GM10266 (cell line): Measurements from ENCODE around the gene DPPA4.
"Not testable (repeated sequence)": the region's sequence is repeated elsewhere in the genome, so short reads cannot be mapped to it uniquely, and the experiment has no call there.

Experiments
- DNase-seq: peaks from one replicate; pipeline ENCODE4 v3.0.0; 2012; ENCODE audit errors: extremely low spot score
- TF ChIP-seq, protein P1 (sequence below): IDR thresholded peaks from 2 replicates; pipeline ENCODE4 v1.5.1; 2012; ENCODE audit warnings: mild to moderate bottlenecking, low read depth; ENCODE audit not compliant: control insufficient read depth, insufficient read depth; ENCODE audit errors: missing control alignments

DPPA4 gene

GRCh38 chr3:109369510-109369909, 32.2 kb upstream of the DPPA4 start:
- DNase-seq: no peak
- TF ChIP-seq, protein P1, sequence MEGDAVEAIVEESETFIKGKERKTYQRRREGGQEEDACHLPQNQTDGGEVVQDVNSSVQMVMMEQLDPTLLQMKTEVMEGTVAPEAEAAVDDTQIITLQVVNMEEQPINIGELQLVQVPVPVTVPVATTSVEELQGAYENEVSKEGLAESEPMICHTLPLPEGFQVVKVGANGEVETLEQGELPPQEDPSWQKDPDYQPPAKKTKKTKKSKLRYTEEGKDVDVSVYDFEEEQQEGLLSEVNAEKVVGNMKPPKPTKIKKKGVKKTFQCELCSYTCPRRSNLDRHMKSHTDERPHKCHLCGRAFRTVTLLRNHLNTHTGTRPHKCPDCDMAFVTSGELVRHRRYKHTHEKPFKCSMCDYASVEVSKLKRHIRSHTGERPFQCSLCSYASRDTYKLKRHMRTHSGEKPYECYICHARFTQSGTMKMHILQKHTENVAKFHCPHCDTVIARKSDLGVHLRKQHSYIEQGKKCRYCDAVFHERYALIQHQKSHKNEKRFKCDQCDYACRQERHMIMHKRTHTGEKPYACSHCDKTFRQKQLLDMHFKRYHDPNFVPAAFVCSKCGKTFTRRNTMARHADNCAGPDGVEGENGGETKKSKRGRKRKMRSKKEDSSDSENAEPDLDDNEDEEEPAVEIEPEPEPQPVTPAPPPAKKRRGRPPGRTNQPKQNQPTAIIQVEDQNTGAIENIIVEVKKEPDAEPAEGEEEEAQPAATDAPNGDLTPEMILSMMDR: no peak

- TF ChIP-seq, protein P1: no peak
- no peak for DNase-seq
These were observed 26.7 kb upstream of the DPPA4 start for GRCh38 chr3:109364088-109364487.

- TF ChIP-seq, protein P1: no peak
- no peak for DNase-seq
These were observed 26.3 kb upstream of the DPPA4 start for GRCh38 chr3:109363634-109364033.

GRCh38 chr3:109362823-109363222, 25.5 kb upstream of the DPPA4 start:
- TF ChIP-seq, protein P1: no peak
- no peak for DNase-seq

DNA sequence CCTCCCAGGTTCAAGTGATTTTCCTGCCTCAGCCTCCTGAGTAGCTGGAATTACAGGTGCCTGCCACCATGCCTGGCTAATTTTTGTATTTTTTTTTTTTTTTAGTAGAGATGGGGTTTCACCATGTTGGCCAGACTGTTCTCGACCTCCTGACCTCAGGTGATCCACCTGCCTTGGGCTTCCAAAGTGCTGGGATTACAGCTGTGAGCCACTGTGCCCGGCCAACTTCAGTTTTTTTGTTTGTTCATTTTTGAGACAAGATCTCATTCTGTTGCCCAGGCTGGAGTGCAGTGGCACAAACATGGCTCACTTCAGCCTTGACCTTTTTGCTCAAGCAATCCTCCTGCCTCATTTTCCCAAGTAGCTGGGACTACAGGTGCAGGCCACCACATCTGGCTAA, 21.5 kb upstream of the DPPA4 start:
- not testable (repeated sequence) for DNase-seq

GRCh38 chr3:109356442-109357155, 19.3 kb upstream of the DPPA4 start:
- DNase-seq: no peak
- TF ChIP-seq, protein P1: no peak

DNA sequence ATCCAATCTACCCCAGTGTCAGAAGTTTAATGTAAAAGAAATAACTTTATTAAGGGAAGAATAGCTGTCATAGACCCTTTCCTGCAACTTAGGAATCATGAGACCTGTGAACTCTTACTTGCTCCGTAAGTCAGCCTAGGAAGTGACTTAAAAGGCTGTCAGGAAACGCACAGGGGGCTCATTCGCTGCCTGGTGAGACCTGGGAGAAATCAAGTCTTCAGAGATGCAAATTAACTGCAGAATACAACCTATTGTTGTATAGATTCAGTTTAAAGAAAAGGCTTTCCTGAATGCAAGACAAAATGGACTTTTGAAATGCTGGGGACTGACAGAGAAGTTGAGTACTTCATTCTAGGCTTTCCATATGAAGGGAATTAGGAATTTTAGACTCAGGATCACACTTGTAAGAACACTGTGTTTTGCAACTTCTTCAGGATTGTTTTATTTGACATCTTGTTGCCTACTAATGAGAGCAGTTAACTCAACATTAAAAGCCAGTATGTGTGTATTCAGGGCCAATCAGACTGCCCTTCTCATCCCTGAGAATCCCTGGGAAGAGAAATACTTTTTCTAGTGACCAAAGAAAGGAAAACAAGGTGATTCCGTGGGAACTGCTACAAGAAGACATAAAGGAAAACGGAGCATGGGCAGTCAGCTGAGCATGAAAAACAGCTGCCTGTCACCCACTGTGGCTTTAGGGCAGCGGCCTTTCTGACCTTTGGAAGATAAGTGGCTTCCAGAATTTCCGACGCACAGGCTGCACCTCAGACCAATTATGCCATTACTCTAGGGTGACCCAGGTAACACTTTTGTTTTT, 18.5 kb upstream of the DPPA4 start:
- TF ChIP-seq, protein P1: no peak
- DNase-seq: no peak
